ENCODE measurements around the gene SNX25. TPM values are rescaled to one million over a fixed set of nuclear protein-coding genes. Genes with fewer than 3 reads are reported as not detected.

SNX25 gene
- total and polyA plus RNA-seq, 4 donors = 2.8 to 13.9 (median 5.0) TPM

GRCh38 chr4:185357733-185358440 is 148.5 kb downstream of the SNX25 start:
- Histone ChIP-seq H3K36me3 (ENCODE audit: control insufficient read depth in 4 of 4, insufficient read depth in 3 of 4, low read depth in 1 of 4, low read length in 3 of 4) (peaks cover 0 to 8% (median 2%) of the 10 kb centered on the region in 4 donors), H3K27ac (ENCODE audit: low read depth in 1 of 2, low read length in 2 of 2) (no peak overlapping the region), H3K9me3 (ENCODE audit: control insufficient read depth in 4 of 4, low read length in 3 of 4) (no peaks in the 10 kb centered on the region), H3K4me1 (ENCODE audit: control insufficient read depth in 4 of 4, insufficient read depth in 4 of 4, low read length in 3 of 4) (peaks cover 4 to 10% (median 8%) of the 10 kb centered on the region in 4 donors), H3K27me3 (ENCODE audit: control insufficient read depth in 4 of 4, insufficient read depth in 4 of 4, low read length in 3 of 4) (no peaks in the 10 kb centered on the region), H3K4me3 (ENCODE audit: low read depth in 1 of 3, low read length in 3 of 3) (no peak overlapping the region), H3K9ac (ENCODE audit: low read depth in 1 of 2, low read length in 2 of 2) (no peak overlapping the region)
- WGBS = 91% methylated on average over 7 of the region's 7 CpGs
- TF ChIP-seq TAF1 (conservative IDR thresholded peaks at IDR 0.05) = no peak
- TF ChIP-seq NR2F2 (IDR thresholded peaks at IDR 0.05) = no peak
- no peak for TF ChIP-seq YY1 (IDR thresholded peaks at IDR 0.05)
- no peak for TF ChIP-seq EGR1 (IDR thresholded peaks at IDR 0.05; ENCODE audit: low read depth in 2 of 2)
- no peak for TF ChIP-seq GABPA (IDR thresholded peaks at IDR 0.05 in 1 of 2, conservative IDR thresholded peaks at IDR 0.05 in 1 of 2)
- no peak for TF ChIP-seq RAD21 (IDR thresholded peaks at IDR 0.05)
- no peak for TF ChIP-seq FOXA2 (IDR thresholded peaks at IDR 0.05)
- TF ChIP-seq CTCF (IDR thresholded peaks at IDR 0.05; ENCODE audit: low read depth, low read length, missing input control) = no peak
- no peak for TF ChIP-seq MAX (IDR thresholded peaks at IDR 0.05)
- no peak for TF ChIP-seq FOXA1 (IDR thresholded peaks at IDR 0.05)
- no peak for TF ChIP-seq REST (IDR thresholded peaks at IDR 0.05)
- TF ChIP-seq SP1 (IDR thresholded peaks at IDR 0.05) = no peak
- no peak for TF ChIP-seq HNF4A (conservative IDR thresholded peaks at IDR 0.05)
- TF ChIP-seq JUND (IDR thresholded peaks at IDR 0.05) = no peak
- no peak for DNase-seq (ENCODE audit: low spot score)

- Histone ChIP-seq H3K4me3 (ENCODE audit: low read depth in 1 of 3, low read length in 3 of 3) (no peak overlapping the region), H3K27me3 (ENCODE audit: control insufficient read depth in 4 of 4, insufficient read depth in 4 of 4, low read length in 3 of 4) (no peaks in the 10 kb centered on the region), H3K9ac (ENCODE audit: low read depth in 1 of 2, low read length in 2 of 2) (no peak overlapping the region), H3K36me3 (ENCODE audit: control insufficient read depth in 4 of 4, insufficient read depth in 3 of 4, low read depth in 1 of 4, low read length in 3 of 4) (peaks cover 0 to 8% (median 2%) of the 10 kb centered on the region in 4 donors), H3K9me3 (ENCODE audit: control insufficient read depth in 4 of 4, low read length in 3 of 4) (no peaks in the 10 kb centered on the region), H3K4me1 (ENCODE audit: control insufficient read depth in 4 of 4, insufficient read depth in 4 of 4, low read length in 3 of 4) (peaks cover 4 to 14% (median 10%) of the 10 kb centered on the region in 4 donors), H3K27ac (ENCODE audit: low read depth in 1 of 2, low read length in 2 of 2) (no peak overlapping the region)
- no peak for DNase-seq (ENCODE audit: low spot score)
- 87% methylated on average over 4 of the region's 4 CpGs for WGBS
- TF ChIP-seq HNF4G (IDR thresholded peaks at IDR 0.05) = no peak
- no peak for TF ChIP-seq EGR1 (IDR thresholded peaks at IDR 0.05; ENCODE audit: low read depth in 2 of 2)
- TF ChIP-seq RAD21 (IDR thresholded peaks at IDR 0.05) = no peak
- TF ChIP-seq SP1 (IDR thresholded peaks at IDR 0.05) = no peak
- TF ChIP-seq FOXA1 (IDR thresholded peaks at IDR 0.05) = no peak
- no peak for TF ChIP-seq HNF4A (conservative IDR thresholded peaks at IDR 0.05)
- no peak for TF ChIP-seq RXRA (IDR thresholded peaks at IDR 0.05)
- TF ChIP-seq NR2F2 (IDR thresholded peaks at IDR 0.05) = no peak
- TF ChIP-seq MAX (IDR thresholded peaks at IDR 0.05) = no peak
- TF ChIP-seq ZBTB33 (IDR thresholded peaks at IDR 0.05) = no peak
- no peak for TF ChIP-seq GABPA (IDR thresholded peaks at IDR 0.05 in 1 of 2, conservative IDR thresholded peaks at IDR 0.05 in 1 of 2)
- TF ChIP-seq TAF1 (conservative IDR thresholded peaks at IDR 0.05) = no peak
- no peak for TF ChIP-seq ATF3 (IDR thresholded peaks at IDR 0.05)
- TF ChIP-seq CTCF (IDR thresholded peaks at IDR 0.05; ENCODE audit: low read depth, low read length, missing input control) = no peak
- no peak for TF ChIP-seq YY1 (IDR thresholded peaks at IDR 0.05)
- TF ChIP-seq JUND (IDR thresholded peaks at IDR 0.05) = no peak
These were observed 149.1 kb downstream of the SNX25 start for GRCh38 chr4:185358514-185358913.

Measured in liver (tissue), 9 donors.